ENCODE measurements around the gene CFAP161.

Gene CFAP161

GRCh38 chr15:81133782-81134461 lies at the start of gene CFAP161:
Gene CFAP161, plus strand, starts transcription at chr15:81134270. Its CDS starts 60 bp downstream, at chr15:81134330.
- in situ Hi-C loops (cut with HindIII; ENCODE audit: low sequenced_read_pairs): no loop called here
- peak within 1 kb of the TSS; percentile 38 for H3K4me3 ChIP-seq (ENCODE audit: low read depth, low read length)
- DNase-seq (ENCODE audit: low read depth, low spot score): peak; percentile 49
- peak; percentile 2 for TF ChIP-seq CTCF (IDR thresholded peaks at IDR 0.05; ENCODE audit: low read depth, low read length)

GRCh38 chr15:81084716-81085115 lies 49.4 kb upstream of the CFAP161 start:
- H3K4me3 ChIP-seq (ENCODE audit: low read depth, low read length): no peak overlapping the region
- in situ Hi-C loops (cut with HindIII; ENCODE audit: low sequenced_read_pairs): no loop called here
- no peak for DNase-seq (ENCODE audit: low read depth, low spot score)
- no peak for TF ChIP-seq CTCF (IDR thresholded peaks at IDR 0.05; ENCODE audit: low read depth, low read length)

- no peak overlapping the region for H3K4me3 ChIP-seq (ENCODE audit: low read depth, low read length)
- in situ Hi-C loops (cut with HindIII; ENCODE audit: low sequenced_read_pairs): no loop called here
- TF ChIP-seq CTCF (IDR thresholded peaks at IDR 0.05; ENCODE audit: low read depth, low read length): no peak
- DNase-seq (ENCODE audit: low read depth, low spot score): no peak
Observed at GRCh38 chr15:81085213-81085612, 48.9 kb upstream of the CFAP161 start.

GRCh38 chr15:81085898-81086297 lies 48.2 kb upstream of the CFAP161 start:
- in situ Hi-C loops (cut with HindIII; ENCODE audit: low sequenced_read_pairs): no loop called here
- no peak overlapping the region for H3K4me3 ChIP-seq (ENCODE audit: low read depth, low read length)
- no peak for DNase-seq (ENCODE audit: low read depth, low spot score)
- TF ChIP-seq CTCF (IDR thresholded peaks at IDR 0.05; ENCODE audit: low read depth, low read length): no peak

GRCh38 chr15:81087066-81087465 lies 47.0 kb upstream of the CFAP161 start:
- TF ChIP-seq CTCF (IDR thresholded peaks at IDR 0.05; ENCODE audit: low read depth, low read length): no peak
- no peak for DNase-seq (ENCODE audit: low read depth, low spot score)
- no peak overlapping the region for H3K4me3 ChIP-seq (ENCODE audit: low read depth, low read length)
- in situ Hi-C loops (cut with HindIII; ENCODE audit: low sequenced_read_pairs): no loop called here

- no peak for TF ChIP-seq CTCF (IDR thresholded peaks at IDR 0.05; ENCODE audit: low read depth, low read length)
- no peak for DNase-seq (ENCODE audit: low read depth, low spot score)
- no peak overlapping the region for H3K4me3 ChIP-seq (ENCODE audit: low read depth, low read length)
- in situ Hi-C loops (cut with HindIII; ENCODE audit: low sequenced_read_pairs): no loop called here
Observed at GRCh38 chr15:81087694-81088093, 46.4 kb upstream of the CFAP161 start.

All from astrocyte of the spinal cord (primary cell).